HepG2 (cell line): Measurements from ENCODE around the gene TLCD3B.

Experiments used
- USF2 ChIP-seq, 2 experiments: sonication (generic) in 1 of 2; formaldehyde crosslinking in 1 of 2; IDR thresholded peaks; 2 replicates each; pipeline versions ENCODE4 v1.5.1 to v1.6.1; 2011 to 2020; ENCODE audit warnings: borderline replicate concordance in 1 of 2, low read depth in 1 of 2, low read length in 1 of 2, mild to moderate bottlenecking in 1 of 2, missing genetic modification reagents in 1 of 2, moderate library complexity in 1 of 2
- ZBTB42 ChIP-seq: sonication (generic); formaldehyde crosslinking; IDR thresholded peaks from 2 replicates; pipeline ENCODE4 v1.5.0; 2020; ENCODE audit warnings: mild to moderate bottlenecking, missing genetic modification reagents

DNA sequence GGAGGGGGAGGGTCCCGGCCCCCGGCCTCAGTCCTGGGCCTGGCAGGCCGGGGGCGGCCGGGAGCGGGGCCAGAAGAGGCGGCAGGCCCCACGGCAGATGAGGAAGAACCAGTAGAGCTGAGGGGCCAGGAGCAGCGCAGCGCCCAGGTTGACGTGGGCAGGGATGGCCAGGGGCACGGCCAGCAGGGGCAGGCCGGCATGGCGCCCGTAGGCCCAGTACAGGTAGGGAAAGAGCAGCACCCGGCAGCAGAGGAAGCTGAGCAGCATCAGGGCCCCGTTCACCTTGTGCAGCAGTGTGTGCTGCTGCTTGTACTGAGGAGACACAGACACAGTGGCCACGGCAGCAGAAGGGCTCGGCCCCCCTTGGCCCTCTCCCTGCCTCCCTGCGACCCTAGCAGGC lies 5.9 kb downstream of the TLCD3B start:
- TF ChIP-seq ZBTB42 (CRISPR knock-in tag) (no peak), USF2 (IDR thresholded peaks at IDR 0.05; ENCODE audit: low read depth, low read length) (no peak), USF2 (CRISPR knock-in tag; IDR thresholded peaks at IDR 0.05; ENCODE audit: borderline replicate concordance) (no peak)
